Measurements from ENCODE around the gene ZNF827.
"Not testable (repeated sequence)": the region's sequence is repeated elsewhere in the genome, so short reads cannot be mapped to it uniquely, and the experiment has no call there.

ZNF827 gene

GRCh38 chr4:145861336-145862318 is 77.0 kb downstream of the ZNF827 start:
- no peak for DNase-seq (ENCODE audit: low read depth)

- DNase-seq (ENCODE audit: low read depth) = no peak
Measured at GRCh38 chr4:145860897-145861296, 77.7 kb downstream of the ZNF827 start.

- no peak for DNase-seq (ENCODE audit: low read depth)
Measured at GRCh38 chr4:145860446-145860845, 78.2 kb downstream of the ZNF827 start.

- no peak for DNase-seq (ENCODE audit: low read depth)
Measured at GRCh38 chr4:145859926-145860325, 78.7 kb downstream of the ZNF827 start.

- no peak for DNase-seq (ENCODE audit: low read depth)
Measured at GRCh38 chr4:145859426-145859825, 79.2 kb downstream of the ZNF827 start.

- no peak for DNase-seq (ENCODE audit: low read depth)
Measured at GRCh38 chr4:145852256-145852839, 86.3 kb downstream of the ZNF827 start.

GRCh38 chr4:145851511-145852201 is 87.0 kb downstream of the ZNF827 start:
- no peak for DNase-seq (ENCODE audit: low read depth)

GRCh38 chr4:145847764-145848163 is 90.9 kb downstream of the ZNF827 start:
- DNase-seq (ENCODE audit: low read depth) = no peak

GRCh38 chr4:145845118-145845517 is 93.5 kb downstream of the ZNF827 start:
- DNase-seq (ENCODE audit: low read depth) = no peak

GRCh38 chr4:145843639-145844038 is 95.0 kb downstream of the ZNF827 start:
- DNase-seq (ENCODE audit: low read depth) = no peak

GRCh38 chr4:145843148-145843547 is 95.5 kb downstream of the ZNF827 start:
- DNase-seq (ENCODE audit: low read depth) = no peak

- no peak for DNase-seq (ENCODE audit: low read depth)
Measured at GRCh38 chr4:145842224-145842887, 96.3 kb downstream of the ZNF827 start.

GRCh38 chr4:145840801-145841200 is 97.8 kb downstream of the ZNF827 start:
- no peak for DNase-seq (ENCODE audit: low read depth)

- no peak for DNase-seq (ENCODE audit: low read depth)
Measured at GRCh38 chr4:145840162-145840768, 98.4 kb downstream of the ZNF827 start.

- no peak for DNase-seq (ENCODE audit: low read depth)
Measured at GRCh38 chr4:145839151-145839550, 99.5 kb downstream of the ZNF827 start.

- not testable (repeated sequence) for DNase-seq (ENCODE audit: low read depth)
Measured at GRCh38 chr4:145832384-145832783, 106.2 kb downstream of the ZNF827 start.

GRCh38 chr4:145830699-145831098 is 107.9 kb downstream of the ZNF827 start:
- DNase-seq (ENCODE audit: low read depth) = no peak

- DNase-seq (ENCODE audit: low read depth) = no peak
Measured at GRCh38 chr4:145829629-145830395, 108.8 kb downstream of the ZNF827 start.

GRCh38 chr4:145828802-145829485 is 109.7 kb downstream of the ZNF827 start:
- no peak for DNase-seq (ENCODE audit: low read depth)

GRCh38 chr4:145827885-145828284 is 110.7 kb downstream of the ZNF827 start:
- DNase-seq (ENCODE audit: low read depth) = no peak
